GM18517 (cell line): ENCODE measurements around the gene SHROOM3.
"Not testable (repeated sequence)": the region's sequence is repeated elsewhere in the genome, so short reads cannot be mapped to it uniquely, and the experiment has no call there.

Experiments used
- ATAC-seq: cut with Tn5 transposase; IDR thresholded peaks from one replicate; pipeline ENCODE4 v1.9.1; 2021; ENCODE audit warnings: mild to moderate bottlenecking, moderate library complexity; ENCODE audit not compliant: unreplicated experiment

The SHROOM3 gene

GRCh38 chr4:76712564-76712963 is 277.5 kb downstream of the SHROOM3 start:
- ATAC-seq: no peak

GRCh38 chr4:76714226-76714625 is 279.2 kb downstream of the SHROOM3 start:
- ATAC-seq: no peak

GRCh38 chr4:76716020-76716419 is 281.0 kb downstream of the SHROOM3 start:
- no peak for ATAC-seq

- no peak for ATAC-seq
These were observed 281.6 kb downstream of the SHROOM3 start for GRCh38 chr4:76716658-76717057.

GRCh38 chr4:76717431-76717830 is 282.4 kb downstream of the SHROOM3 start:
- ATAC-seq: no peak

- ATAC-seq: no peak
These were observed 283.0 kb downstream of the SHROOM3 start for GRCh38 chr4:76718021-76718420.

GRCh38 chr4:76718831-76719230 is 283.8 kb downstream of the SHROOM3 start:
- no peak for ATAC-seq

GRCh38 chr4:76720121-76720520 is 285.1 kb downstream of the SHROOM3 start:
- ATAC-seq: no peak

- not testable (repeated sequence) for ATAC-seq
These were observed 287.1 kb downstream of the SHROOM3 start for GRCh38 chr4:76722146-76722545.

- ATAC-seq: no peak
These were observed 287.8 kb downstream of the SHROOM3 start for GRCh38 chr4:76722838-76723237.

GRCh38 chr4:76723373-76723772 is 288.3 kb downstream of the SHROOM3 start:
- ATAC-seq: no peak

- no peak for ATAC-seq
These were observed 288.9 kb downstream of the SHROOM3 start for GRCh38 chr4:76723924-76724323.

GRCh38 chr4:76725039-76725438 is 290.0 kb downstream of the SHROOM3 start:
- ATAC-seq: no peak

- ATAC-seq: no peak
These were observed 291.1 kb downstream of the SHROOM3 start for GRCh38 chr4:76726176-76726575.

GRCh38 chr4:76726631-76727030 is 291.6 kb downstream of the SHROOM3 start:
- no peak for ATAC-seq

- ATAC-seq: not testable (repeated sequence)
These were observed 292.9 kb downstream of the SHROOM3 start for GRCh38 chr4:76727934-76728333.

GRCh38 chr4:76729460-76729859 is 294.4 kb downstream of the SHROOM3 start:
- ATAC-seq: no peak

- ATAC-seq: no peak
These were observed 295.0 kb downstream of the SHROOM3 start for GRCh38 chr4:76729980-76730379.

- ATAC-seq: no peak
These were observed 297.2 kb downstream of the SHROOM3 start for GRCh38 chr4:76732246-76732645.

GRCh38 chr4:76733068-76733771 is 298.2 kb downstream of the SHROOM3 start:
- ATAC-seq: no peak

GRCh38 chr4:76736414-76736813 is 301.4 kb downstream of the SHROOM3 start:
- no peak for ATAC-seq

- ATAC-seq: no peak
These were observed 302.2 kb downstream of the SHROOM3 start for GRCh38 chr4:76737180-76737579.

- no peak for ATAC-seq
These were observed 302.7 kb downstream of the SHROOM3 start for GRCh38 chr4:76737771-76738085.
